Endothelial cell of umbilical vein (primary cell): Measurements from ENCODE around the gene TXK. TPM values are rescaled to one million over a fixed set of nuclear protein-coding genes. Genes with fewer than 3 reads are reported as not detected.

Experiments used
- BruUV-seq: library from RNA; stranded (reverse); fragments of 400-500 nt; replicated peaks from 2 replicates; lab custom pipeline; 2021; lab: Mats Ljungman, UMichigan
- CTCF ChIA-PET: fragments of 300-600, 350-600 bp; sonication (Branson Sonifier 250); formaldehyde crosslinking; loops from one replicate; lab custom pipeline; 2021; ENCODE audit warnings: antibody characterized with exemption, inconsistent platforms; lab: Charles Lee
- POLR2A ChIA-PET: fragments of 300-600, 350-600 bp; sonication (Branson Sonifier 250); formaldehyde crosslinking; loops from one replicate; lab custom pipeline; 2021; ENCODE audit warnings: antibody characterized with exemption, inconsistent platforms; lab: Charles Lee
- DNase-seq: peaks from one replicate; pipeline ENCODE4 v3.0.0-alpha.2; 2011; ENCODE audit warnings: low read depth, low spot score
- FAIRE-seq: peaks from 2 replicates; lab custom pipeline; 2011; peaks lifted over from hg19 to GRCh38; lab: Jason Lieb, UNC
- H2AFZ ChIP-seq: 2 replicates; pipeline ENCODE4 v1.6.0; 2012; ENCODE audit warnings: low read depth, low read length, control low read depth, inconsistent platforms
- H3K27ac ChIP-seq: 2 replicates; pipeline ENCODE4 v1.5.1; 2011; ENCODE audit warnings: low read depth, mild to moderate bottlenecking, control low read depth, low read length, moderate library complexity; ENCODE audit not compliant: insufficient read depth
- H3K27me3 ChIP-seq, 2 experiments: 2 replicates each; pipeline versions ENCODE4 v1.6.0 to v1.6.1; 2011; ENCODE audit warnings: low read length in 2 of 2, mixed read lengths in 1 of 2; ENCODE audit not compliant: control insufficient read depth in 2 of 2, insufficient read depth in 2 of 2
- H3K36me3 ChIP-seq, 2 experiments: 2 replicates in 1 of 2; 3 replicates in 1 of 2; pipeline ENCODE4 v1.5.1; 2011; ENCODE audit warnings: low read length in 2 of 2, mild to moderate bottlenecking in 1 of 2, moderate library complexity in 1 of 2; ENCODE audit not compliant: control insufficient read depth in 2 of 2, insufficient read depth in 2 of 2; ENCODE audit errors: extremely low read depth in 1 of 2
- H3K4me1 ChIP-seq: 3 replicates; pipeline ENCODE4 v1.5.1; 2011; ENCODE audit warnings: mild to moderate bottlenecking, low read length; ENCODE audit not compliant: control insufficient read depth, insufficient read depth; ENCODE audit errors: extremely low read depth
- H3K4me2 ChIP-seq: 2 replicates; pipeline ENCODE4 v1.6.1; 2011; ENCODE audit warnings: low read length, control low read depth, mixed read lengths; ENCODE audit not compliant: insufficient read depth
- H3K4me3 ChIP-seq, 3 experiments: fragments of 200-600 bp in 1 of 3; sonication (generic), shearing (Covaris generic) in 1 of 3; replicated peaks in 1 of 3; 2 replicates each; pipeline ENCODE4 v1.5.1; 2011 to 2016; ENCODE audit warnings: control low read depth in 3 of 3, low read length in 3 of 3, mild to moderate bottlenecking in 2 of 3, inconsistent platforms in 1 of 3, low read depth in 1 of 3, moderate library complexity in 1 of 3; ENCODE audit not compliant: insufficient read depth in 1 of 3
- H3K79me2 ChIP-seq: 2 replicates; pipeline ENCODE4 v1.6.0; 2012; ENCODE audit warnings: low read length, inconsistent platforms; ENCODE audit not compliant: control insufficient read depth, insufficient read depth
- H3K9ac ChIP-seq: replicated peaks from 2 replicates; pipeline ENCODE3; 2011; ENCODE audit warnings: low read length, control low read depth; ENCODE audit not compliant: insufficient read depth; ENCODE audit errors: extremely low read depth
- H3K9me1 ChIP-seq: replicated peaks from 3 replicates; pipeline ENCODE4 v1.6.0; 2011; ENCODE audit warnings: mild to moderate bottlenecking, low read length; ENCODE audit not compliant: control insufficient read depth, insufficient read depth; ENCODE audit errors: extremely low read depth
- H3K9me3 ChIP-seq: replicated peaks from 2 replicates; pipeline ENCODE4 v1.5.1; 2012; ENCODE audit warnings: low read length, inconsistent platforms; ENCODE audit not compliant: control insufficient read depth, insufficient read depth
- H4K20me1 ChIP-seq: replicated peaks from 2 replicates; pipeline ENCODE3; 2011; ENCODE audit warnings: mild to moderate bottlenecking, low read length; ENCODE audit not compliant: control insufficient read depth, insufficient read depth; ENCODE audit errors: extremely low read depth
- CTCF ChIP-seq, 2 donors: IDR thresholded peaks; 1 replicate in 1 of 2; 2 replicates in 1 of 2; pipeline ENCODE4 v1.5.1; 2011; ENCODE audit warnings: low read length in 2 of 2, mild to moderate bottlenecking in 2 of 2, moderate library complexity in 2 of 2, control low read depth in 1 of 2, inconsistent platforms in 1 of 2, low read depth in 1 of 2; ENCODE audit not compliant: insufficient read depth in 1 of 2; ENCODE audit errors: extremely low read depth in 1 of 2
- EZH2 ChIP-seq: IDR thresholded peaks from 2 replicates; pipeline ENCODE4 v1.6.1; 2012; ENCODE audit warnings: borderline replicate concordance, low read depth, mild to moderate bottlenecking, moderate library complexity, low read length, inconsistent platforms; ENCODE audit not compliant: severe bottlenecking
- FOS ChIP-seq: IDR thresholded peaks from 2 replicates; pipeline ENCODE4 v1.6.1; 2011; ENCODE audit warnings: mild to moderate bottlenecking, low read length, moderate library complexity, borderline replicate concordance; ENCODE audit not compliant: insufficient read depth
- GATA2 ChIP-seq: IDR thresholded peaks from 2 replicates; pipeline ENCODE4 v1.7.0; 2011; ENCODE audit warnings: low read depth, mild to moderate bottlenecking, moderate library complexity, mixed read lengths, low read length; ENCODE audit not compliant: insufficient read length, insufficient read depth
- JUN ChIP-seq: IDR thresholded peaks from 2 replicates; pipeline ENCODE4 v1.6.1; 2011; ENCODE audit warnings: borderline replicate concordance, low read depth; ENCODE audit not compliant: insufficient read length, insufficient read depth
- MAX ChIP-seq: IDR thresholded peaks from 2 replicates; pipeline ENCODE4 v1.6.1; 2011; ENCODE audit not compliant: insufficient read depth, insufficient read length
- MYC ChIP-seq: IDR thresholded peaks from one replicate; pipeline ENCODE4 v1.6.1; 2011; ENCODE audit warnings: mild to moderate bottlenecking, low read depth, low read length
- POLR2A ChIP-seq: IDR thresholded peaks from 2 replicates; pipeline ENCODE4 v1.6.1; 2012; ENCODE audit warnings: low read depth, mild to moderate bottlenecking, control low read depth, low read length
- POLR2AphosphoS5 ChIP-seq: IDR thresholded peaks from 2 replicates; pipeline ENCODE4 v1.6.1; 2012; ENCODE audit warnings: low read depth, mild to moderate bottlenecking, control low read depth, low read length, moderate library complexity; ENCODE audit not compliant: insufficient read depth
- dilution Hi-C: fragments of 300-500 bp; cut with MboI; formaldehyde crosslinking; loops from one replicate; pipeline ENCODE4 v1.15.0; 2019; ENCODE audit warnings: low sequenced_read_pairs; ENCODE audit not compliant: extremely low pct_ligation_motif_present
- intact Hi-C: fragments of 100-400 bp; cut with micrococcal nuclease; formaldehyde crosslinking; loops from one replicate; pipeline ENCODE4 v1.10.0; 2022
- polyA plus RNA-seq, 4 experiments: library from polyadenylated mRNA; depleted of rRNA in 3 of 4; stranded (reverse) in 3 of 4; unstranded in 1 of 4; fragments of >200 nt; gene quantifications; 2 replicates each; pipeline versions ENCODE4 v1.2.1 to v1.2.3, GENCODE V29; 2011 to 2012; ENCODE audit warnings: missing spikeins in 1 of 4
- total RNA-seq: library from RNA; stranded (reverse); gene quantifications from 2 replicates; pipeline ENCODE4 v1.2.3, GENCODE V29; 2021

The TXK gene
- total and polyA plus RNA-seq, 2 donors (not counting 3 experiments of a cell fraction or from before 2014, with no cell fraction given), result 0.26 to 0.97 TPM

GRCh38 chr4:48124870-48125269 lies 9.2 kb downstream of the TXK start:
- Histone ChIP-seq H3K36me3 (no peaks in the 10 kb centered on the region), H3K79me2 (no peaks in the 10 kb centered on the region), H4K20me1 (no peaks in the 10 kb centered on the region), H3K9me1 (no peaks in the 10 kb centered on the region), H3K9ac (no peak overlapping the region), H3K9me3 (no peaks in the 10 kb centered on the region), H3K27ac (no peak overlapping the region), H3K4me3 (no peak overlapping the region), H3K27me3 (no peaks in the 10 kb centered on the region), H3K4me2 (no peak overlapping the region), H3K4me1 (peaks cover 19% of the 10 kb centered on the region), H2AFZ (no peak overlapping the region)
- BruUV-seq, result no TSS peak
- DNase-seq, result no peak
- no peak for TF ChIP-seq MAX
- TF ChIP-seq POLR2A, result no peak
- TF ChIP-seq CTCF (IDR thresholded peaks at IDR 0.05; ENCODE audit: extremely low read depth in 1 of 2, insufficient read depth in 1 of 2, low read depth in 1 of 2, low read length in 2 of 2), result no peak
- no peak for TF ChIP-seq GATA2
- no peak for TF ChIP-seq JUN
- TF ChIP-seq MYC, result no peak
- no peak for TF ChIP-seq EZH2
- TF ChIP-seq FOS, result no peak
- TF ChIP-seq POLR2AphosphoS5, result no peak
- ChIA-PET POLR2A (no interaction called here), CTCF (interaction anchor here (0.9 to 1.7 kb wide), 2 partner anchors 10 to 15 kb away, joined by 3 to 5 read pairs; no protein-coding TSS in a partner anchor)
- dilution Hi-C loops (no loop called here), intact Hi-C loops (no loop called here)
- FAIRE-seq, result no peak
